Liver (tissue), 2 donors: ENCODE measurements around the gene LZIC.

Experiments used
- MAX ChIP-seq: IDR thresholded peaks from 2 replicates; pipeline ENCODE4 v1.6.1; 2016; ENCODE audit warnings: antibody characterized with exemption
- RAD21 ChIP-seq, 2 donors: IDR thresholded peaks; 2 replicates each; pipeline ENCODE4 v1.6.1; 2016; ENCODE audit warnings: antibody characterized with exemption in 2 of 2, mild to moderate bottlenecking in 2 of 2
- donor health status: healthy.

GRCh38 chr1:9882296-9882944, 60.8 kb downstream of the LZIC start:
- TF ChIP-seq RAD21 (IDR thresholded peaks at IDR 0.05) = no peak
- TF ChIP-seq MAX = no peak
